H1 (cell line): ENCODE results near the gene RPS6KL1. TPM values are rescaled to one million over a fixed set of nuclear protein-coding genes. Genes with fewer than 3 reads are reported as not detected.

Experiments used
- CTCF ChIA-PET: fragments of 300-600 bp; sonication (Branson Sonifier 250); formaldehyde crosslinking; loops from one replicate; lab custom pipeline; 2021; ENCODE audit not compliant: partially characterized antibody; lab: Charles Lee
- POLR2A ChIA-PET: fragments of 300-600 bp; sonication (Branson Sonifier 250); formaldehyde crosslinking; loops from one replicate; lab custom pipeline; 2021; ENCODE audit warnings: inconsistent platforms; ENCODE audit not compliant: partially characterized antibody; lab: Charles Lee
- DNase-seq, 2 experiments: peaks; one replicate each; pipeline versions ENCODE4 v3.0.0 to v3.0.0-alpha.2; 2010 to 2022; ENCODE audit warnings: low spot score in 2 of 2, low read depth in 1 of 2, mixed read lengths in 1 of 2
- FAIRE-seq: peaks from 2 replicates; lab custom pipeline; 2011; peaks lifted over from hg19 to GRCh38; lab: Jason Lieb, UNC
- H2AFZ ChIP-seq: 2 replicates; pipeline ENCODE4 v1.8.1; 2012; ENCODE audit warnings: low read length, inconsistent platforms
- H2AK5ac ChIP-seq: 2 replicates; pipeline ENCODE4 v1.6.1; 2013; ENCODE audit warnings: low read depth, low read length
- H2BK120ac ChIP-seq: replicated peaks from 2 replicates; pipeline ENCODE3; 2013; ENCODE audit warnings: low read depth, low read length, inconsistent platforms
- H2BK12ac ChIP-seq: 2 replicates; pipeline ENCODE4 v1.6.1; 2013; ENCODE audit warnings: low read depth, low read length
- H2BK15ac ChIP-seq: 2 replicates; pipeline ENCODE4 v1.6.1; 2013; ENCODE audit warnings: low read length
- H2BK20ac ChIP-seq: 2 replicates; pipeline ENCODE4 v1.6.1; 2013; ENCODE audit warnings: low read length
- H2BK5ac ChIP-seq: 2 replicates; pipeline ENCODE4 v1.6.1; 2013; ENCODE audit warnings: low read depth, low read length
- H3K14ac ChIP-seq: 2 replicates; pipeline ENCODE4 v1.6.1; 2013; ENCODE audit warnings: inconsistent platforms; ENCODE audit not compliant: insufficient read length
- H3K18ac ChIP-seq: 2 replicates; pipeline ENCODE4 v1.6.1; 2013; ENCODE audit warnings: low read length; ENCODE audit errors: extremely low read depth
- H3K23ac ChIP-seq: 2 replicates; pipeline ENCODE4 v1.6.1; 2013; ENCODE audit warnings: inconsistent platforms; ENCODE audit not compliant: insufficient read length
- H3K23me2 ChIP-seq: 2 replicates; pipeline ENCODE4 v1.6.1; 2013; ENCODE audit warnings: low read depth, low read length
- H3K27ac ChIP-seq: 2 replicates; pipeline ENCODE4 v1.6.1; 2011; ENCODE audit warnings: low read depth, low read length, inconsistent platforms
- H3K27me3 ChIP-seq, 4 experiments: replicated peaks in 1 of 4; 1 replicate in 1 of 4; 2 replicates in 3 of 4; pipeline versions ENCODE4 v1.6.1 to v1.8.1; 2011 to 2013; ENCODE audit warnings: low read length in 3 of 4, mild to moderate bottlenecking in 3 of 4, inconsistent platforms in 2 of 4, mixed read lengths in 2 of 4, moderate library complexity in 1 of 4; ENCODE audit not compliant: control insufficient read depth in 3 of 4, insufficient read depth in 3 of 4; ENCODE audit errors: extremely low read depth in 1 of 4
- H3K36me3 ChIP-seq, 4 experiments: 2 replicates each; pipeline versions ENCODE4 v1.6.1 to v1.8.1; 2011 to 2013; ENCODE audit warnings: mild to moderate bottlenecking in 4 of 4, low read length in 3 of 4, moderate library complexity in 2 of 4, control low read depth in 1 of 4, inconsistent platforms in 1 of 4; ENCODE audit not compliant: insufficient read depth in 4 of 4, control insufficient read depth in 2 of 4
- H3K4ac ChIP-seq: replicated peaks from 2 replicates; pipeline ENCODE3; 2013; ENCODE audit warnings: low read length, low read depth, mixed read lengths, inconsistent platforms; ENCODE audit not compliant: insufficient read length
- H3K4me1 ChIP-seq, 4 experiments: replicated peaks in 1 of 4; 1 replicate in 1 of 4; 2 replicates in 3 of 4; pipeline versions ENCODE4 v1.6.1 to v1.8.1; 2011 to 2013; ENCODE audit warnings: low read length in 3 of 4, inconsistent platforms in 2 of 4, mixed read lengths in 1 of 4; ENCODE audit not compliant: insufficient read depth in 4 of 4, control insufficient read depth in 3 of 4
- H3K4me2 ChIP-seq, 2 experiments: 2 replicates each; pipeline versions ENCODE4 v1.6.1 to v1.8.1; 2011 to 2013; ENCODE audit warnings: low read depth in 2 of 2, low read length in 2 of 2, control low read depth in 1 of 2, inconsistent platforms in 1 of 2, mild to moderate bottlenecking in 1 of 2; ENCODE audit not compliant: insufficient read depth in 1 of 2
- H3K4me3 ChIP-seq, 4 experiments: fragments of 200-600, 300-600 bp in 1 of 4; sonication (generic), shearing (Covaris generic), sonication (Bioruptor Twin) in 1 of 4; 2 replicates each; pipeline versions ENCODE4 v1.5.1 to v1.8.1; 2011 to 2016; ENCODE audit warnings: low read length in 4 of 4, low read depth in 3 of 4, control low read depth in 2 of 4, inconsistent platforms in 2 of 4, mild to moderate bottlenecking in 2 of 4, mixed read lengths in 1 of 4, moderate library complexity in 1 of 4; ENCODE audit not compliant: insufficient read depth in 2 of 4; ENCODE audit errors: extremely low read depth in 1 of 4
- H3K56ac ChIP-seq: replicated peaks from 2 replicates; pipeline ENCODE3; 2013; ENCODE audit warnings: low read depth, mild to moderate bottlenecking, mixed read lengths, low read length, inconsistent platforms; ENCODE audit not compliant: insufficient read length
- H3K79me1 ChIP-seq: 2 replicates; pipeline ENCODE4 v1.6.1; 2013; ENCODE audit warnings: low read depth, low read length, control low read depth
- H3K79me2 ChIP-seq, 2 experiments: 2 replicates each; pipeline versions ENCODE4 v1.6.1 to v1.8.1; 2012 to 2013; ENCODE audit warnings: low read length in 2 of 2, mild to moderate bottlenecking in 2 of 2, inconsistent platforms in 1 of 2; ENCODE audit not compliant: insufficient read depth in 2 of 2, control insufficient read depth in 1 of 2
- H3K9ac ChIP-seq, 4 experiments: replicated peaks in 1 of 4; 1 replicate in 1 of 4; 2 replicates in 3 of 4; pipeline versions ENCODE4 v1.6.1 to v1.8.1; 2011 to 2013; ENCODE audit warnings: low read depth in 3 of 4, low read length in 3 of 4, control low read depth in 2 of 4, mild to moderate bottlenecking in 2 of 4, moderate library complexity in 2 of 4, inconsistent platforms in 1 of 4; ENCODE audit errors: extremely low read depth in 1 of 4
- H3K9me3 ChIP-seq, 2 experiments: 2 replicates each; pipeline versions ENCODE4 v1.6.1 to v1.8.1; 2012 to 2013; ENCODE audit warnings: mild to moderate bottlenecking in 2 of 2, moderate library complexity in 2 of 2, control low read depth in 1 of 2, inconsistent platforms in 1 of 2, low read depth in 1 of 2, low read length in 1 of 2, mixed read lengths in 1 of 2; ENCODE audit not compliant: insufficient read depth in 2 of 2
- H4K20me1 ChIP-seq, 2 experiments: replicated peaks in 1 of 2; 2 replicates each; pipeline versions ENCODE3 to v1.8.1; 2011 to 2013; ENCODE audit warnings: inconsistent platforms in 2 of 2, low read length in 2 of 2, mild to moderate bottlenecking in 1 of 2; ENCODE audit not compliant: insufficient read depth in 2 of 2, control insufficient read depth in 1 of 2
- H4K5ac ChIP-seq: 2 replicates; pipeline ENCODE4 v1.6.1; 2013; ENCODE audit warnings: low read length, low read depth, mixed read lengths, inconsistent platforms; ENCODE audit not compliant: insufficient read length
- H4K8ac ChIP-seq: 2 replicates; pipeline ENCODE4 v1.8.0; 2013; ENCODE audit warnings: mild to moderate bottlenecking, moderate library complexity, low read length, inconsistent platforms; ENCODE audit not compliant: insufficient read depth; ENCODE audit errors: extremely low read depth
- H4K91ac ChIP-seq: replicated peaks from 2 replicates; pipeline ENCODE3; 2013; ENCODE audit warnings: low read length, mixed read lengths, inconsistent platforms; ENCODE audit not compliant: insufficient read length
- CHD2 ChIP-seq: IDR thresholded peaks from 2 replicates; pipeline ENCODE4 v1.6.1; 2012; ENCODE audit warnings: low read length, improper control_type of control experiment
- FOSL1 ChIP-seq: IDR thresholded peaks from 2 replicates; pipeline ENCODE4 v1.6.1; 2011; ENCODE audit warnings: mild to moderate bottlenecking, low read depth, low read length, moderate library complexity; ENCODE audit not compliant: insufficient read depth
- GABPA ChIP-seq: IDR thresholded peaks from 2 replicates; pipeline ENCODE4 v1.6.1; 2011; ENCODE audit warnings: mild to moderate bottlenecking, low read length, moderate library complexity, borderline replicate concordance; ENCODE audit not compliant: insufficient read depth
- KDM4A ChIP-seq: IDR thresholded peaks from one replicate; pipeline ENCODE4 v1.7.1; 2012; ENCODE audit warnings: low read depth, mild to moderate bottlenecking, moderate library complexity, low read length, inconsistent platforms; ENCODE audit not compliant: severe bottlenecking
- MAFK ChIP-seq: IDR thresholded peaks from 2 replicates; pipeline ENCODE4 v1.6.1; 2012; ENCODE audit warnings: low read depth, mild to moderate bottlenecking, improper control_type of control experiment, low read length
- POLR2AphosphoS5 ChIP-seq: IDR thresholded peaks from 2 replicates; pipeline ENCODE4 v1.6.1; 2011; ENCODE audit warnings: low read depth, low read length
- RAD21 ChIP-seq, 2 experiments: IDR thresholded peaks in 1 of 2; conservative IDR thresholded peaks in 1 of 2; 2 replicates each; pipeline ENCODE4 v1.6.1; 2011; ENCODE audit warnings: low read depth in 2 of 2, low read length in 2 of 2, improper control_type of control experiment in 1 of 2, inconsistent platforms in 1 of 2, mild to moderate bottlenecking in 1 of 2, moderate library complexity in 1 of 2
- RNF2 ChIP-seq: fragments of 200-900, 300-1000 bp; sonication (generic); IDR thresholded peaks from 2 replicates; pipeline ENCODE4 v1.7.1; 2016; ENCODE audit warnings: borderline replicate concordance, low read depth, mild to moderate bottlenecking, antibody characterized with exemption, low read length; ENCODE audit not compliant: poor library complexity, severe bottlenecking; ENCODE audit errors: missing control alignments
- RXRA ChIP-seq: IDR thresholded peaks from 2 replicates; pipeline ENCODE4 v1.6.1; 2011; ENCODE audit warnings: low read depth, mild to moderate bottlenecking, low read length, moderate library complexity; ENCODE audit not compliant: insufficient read depth
- TAF7 ChIP-seq: optimal IDR thresholded peaks from 2 replicates; pipeline ENCODE3; 2011; ENCODE audit warnings: low read depth, mild to moderate bottlenecking, inconsistent platforms, low read length, moderate library complexity, borderline replicate concordance
- USF2 ChIP-seq: IDR thresholded peaks from 2 replicates; pipeline ENCODE4 v1.6.1; 2011; ENCODE audit warnings: low read length, improper control_type of control experiment
- WGBS, 2 experiments: shearing (Covaris generic) in 1 of 2; methylation state at CpG; one replicate each; pipeline versions ENCODE4 v1.1.6 to v1.1.7; 2013 to 2015; ENCODE audit warnings: low lambda C conversion rate in 2 of 2, mixed read lengths in 2 of 2, inconsistent platforms in 1 of 2, low coverage in 1 of 2, missing lambda C conversion rate in 1 of 2; ENCODE audit not compliant: insufficient replicate concordance in 2 of 2, insufficient coverage in 1 of 2, insufficient read length in 1 of 2; ENCODE audit errors: extremely low coverage in 1 of 2, missing lambda C conversion rate in 1 of 2; 5-methylcytosine and 5-hydroxymethylcytosine counted together
- polyA plus RNA-seq, 7 experiments: library from polyadenylated mRNA; depleted of rRNA in 3 of 7; stranded (reverse) in 5 of 7; unstranded in 2 of 7; fragments of >200 nt in 5 of 7; fragments of 200-250 nt in 2 of 7; gene quantifications; 1 replicate in 5 of 7; 2 replicates in 1 of 7; 4 replicates in 1 of 7; pipeline versions ENCODE4 v1.2.1 to v1.2.3, GENCODE V29; 2011 to 2013; ENCODE audit warnings: missing spikeins in 2 of 7, mixed read lengths in 2 of 7
- total RNA-seq: library from RNA; stranded (reverse); fragmentation: NEBNext Ultra II Directional; extraction: Animal tissue kit (Norgen Biotek cat#: 25700); gene quantifications from 2 replicates; pipeline ENCODE4 v1.2.1, GENCODE V29; 2021

Gene RPS6KL1
- total and polyA plus RNA-seq, 2 of the 8 experiments (the other 6 are each of a cell fraction or from before 2014, with no cell fraction given), result 9.8 to 13.8 TPM

DNA sequence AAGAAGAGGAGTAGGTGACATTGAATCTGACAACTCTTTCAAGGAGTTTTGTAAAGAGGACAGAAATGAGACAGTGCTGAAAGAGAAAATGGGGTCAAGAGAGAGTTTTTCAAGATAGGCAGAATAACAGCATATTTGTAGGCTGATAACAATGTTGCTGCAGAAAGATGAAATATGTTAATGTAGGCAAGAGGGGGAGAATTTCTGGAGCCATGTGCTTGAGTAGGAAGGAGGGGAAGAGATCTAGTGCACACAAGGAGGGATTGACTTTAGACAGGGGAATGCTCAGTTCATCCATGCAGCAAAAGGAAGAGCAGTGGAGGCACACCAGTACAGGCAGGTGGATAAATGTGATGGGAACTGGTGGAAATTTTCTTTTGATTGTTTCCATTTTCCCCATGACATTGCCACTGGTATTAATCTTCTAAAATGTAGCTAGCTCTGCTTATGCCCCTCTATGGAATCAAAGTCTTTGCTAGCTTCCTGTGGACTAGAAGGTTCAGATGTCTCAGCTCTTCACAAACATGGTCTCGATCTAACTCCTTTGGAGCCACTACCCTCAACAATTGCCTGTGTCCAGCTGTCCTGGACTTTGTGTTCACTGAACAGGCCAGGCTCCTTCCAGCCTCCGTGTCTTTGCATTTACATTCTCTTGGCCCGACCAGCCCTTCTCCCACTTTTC lies 56.2 kb downstream of the RPS6KL1 start:
- Histone ChIP-seq H2AK5ac (no peak overlapping the region), H2BK5ac (no peak overlapping the region), H3K4ac (no peak overlapping the region), H3K23ac (no peak overlapping the region), H2BK20ac (no peak overlapping the region), H3K14ac (no peak overlapping the region), H3K79me1 (no peaks in the 10 kb centered on the region), H3K27me3 (no peaks in the 10 kb centered on the region), H3K79me2 (no peaks in the 10 kb centered on the region), H2BK12ac (no peak overlapping the region), H2BK120ac (no peak overlapping the region), H3K4me1 (no peaks in the 10 kb centered on the region), H3K4me3 (no peak overlapping the region), H3K9ac (no peak overlapping the region), H3K23me2 (no peaks in the 10 kb centered on the region), H3K36me3 (no peaks in the 10 kb centered on the region), H3K27ac (no peak overlapping the region), H4K20me1 (no peaks in the 10 kb centered on the region), H3K18ac (no peak overlapping the region), H3K4me2 (no peak overlapping the region), H4K8ac (no peak overlapping the region), H3K9me3 (no peaks in the 10 kb centered on the region), H4K91ac (no peak overlapping the region), H3K56ac (no peak overlapping the region), H4K5ac (no peak overlapping the region), H2AFZ (no peak overlapping the region), H2BK15ac (no peak overlapping the region)
- ChIA-PET POLR2A (interaction anchor here (0.7 to 2.6 kb wide), 2 partner anchors 16 to 405 kb away, joined by 3 to 12 read pairs; no protein-coding TSS in a partner anchor), CTCF (interaction anchor here (0.6 to 17.9 kb wide), 7 partner anchors 10 to 240 kb away, joined by 3 to 364 read pairs (median 5); partner anchors contain the start of genes DLST and PROX2)
- FAIRE-seq (no peak), DNase-seq (no peak)
- WGBS, 2 experiments, result 86% methylated on average over 3 of the region's 3 CpGs; no CpG with 5 or more reads in 1 of the 2 experiments
- TF ChIP-seq RNF2 (no peak), MAFK (no peak), CHD2 (no peak), RXRA (no peak), USF2 (no peak), GABPA (no peak), POLR2AphosphoS5 (no peak), TAF7 (no peak), FOSL1 (no peak), KDM4A (no peak), RAD21 (IDR thresholded peaks at IDR 0.05 in 1 of 2, conservative IDR thresholded peaks at IDR 0.05 in 1 of 2; ENCODE audit: low read depth in 2 of 2, low read length in 2 of 2) (no peak)
